ENCODE measurements around the gene HELZ2.
"Not testable (repeated sequence)": the region's sequence is repeated elsewhere in the genome, so short reads cannot be mapped to it uniquely, and the experiment has no call there.

HELZ2 gene

GRCh38 chr20:63574156-63574828, at the start of gene HELZ2:
TSS of gene HELZ2 (minus strand) at chr20:63574239. CDS start at chr20:63572385, 1,854 bp downstream.
- peak; percentile 51 to 82 for DNase-seq

GRCh38 chr20:63622732-63623131, 48.7 kb upstream of the HELZ2 start:
- DNase-seq: no peak

- DNase-seq: no peak
Measured at GRCh38 chr20:63622096-63622495, 48.1 kb upstream of the HELZ2 start.

- DNase-seq: no peak
Measured at GRCh38 chr20:63620991-63621390, 47.0 kb upstream of the HELZ2 start.

- DNase-seq: no peak
Measured at GRCh38 chr20:63619505-63619904, 45.5 kb upstream of the HELZ2 start.

GRCh38 chr20:63619086-63619485, 45.0 kb upstream of the HELZ2 start:
- no peak for DNase-seq

- DNase-seq: no peak
Measured at GRCh38 chr20:63618291-63618980, 44.4 kb upstream of the HELZ2 start.

- no peak for DNase-seq
Measured at GRCh38 chr20:63617876-63618265, 43.8 kb upstream of the HELZ2 start.

- DNase-seq: no peak
Measured at GRCh38 chr20:63617092-63617875, 43.2 kb upstream of the HELZ2 start.

- not testable (repeated sequence) for DNase-seq
Measured at GRCh38 chr20:63613863-63614594, 40.0 kb upstream of the HELZ2 start.

GRCh38 chr20:63612276-63612931, 38.4 kb upstream of the HELZ2 start:
- DNase-seq: no peak

- DNase-seq: no peak
Measured at GRCh38 chr20:63611646-63612045, 37.6 kb upstream of the HELZ2 start.

- no peak for DNase-seq
Measured at GRCh38 chr20:63610581-63611435, 36.8 kb upstream of the HELZ2 start.

GRCh38 chr20:63606686-63607085, 32.6 kb upstream of the HELZ2 start:
- DNase-seq: no peak

- no peak for DNase-seq
Measured at GRCh38 chr20:63602321-63602720, 28.3 kb upstream of the HELZ2 start.

- not testable (repeated sequence) for DNase-seq
Measured at GRCh38 chr20:63601679-63602078, 27.6 kb upstream of the HELZ2 start.

- DNase-seq: no peak
Measured at GRCh38 chr20:63599396-63600050, 25.5 kb upstream of the HELZ2 start.

- DNase-seq: no peak
Measured at GRCh38 chr20:63598479-63599395, 24.7 kb upstream of the HELZ2 start.

GRCh38 chr20:63597651-63598478, 23.8 kb upstream of the HELZ2 start:
- DNase-seq: no peak
